Measurements from ENCODE around the gene LMO7. TPM values are rescaled to one million over a fixed set of nuclear protein-coding genes. Genes with fewer than 3 reads are reported as not detected.

The LMO7 gene
- total RNA-seq, 1 experiment from 2014 or later, result 102 TPM

DNA sequence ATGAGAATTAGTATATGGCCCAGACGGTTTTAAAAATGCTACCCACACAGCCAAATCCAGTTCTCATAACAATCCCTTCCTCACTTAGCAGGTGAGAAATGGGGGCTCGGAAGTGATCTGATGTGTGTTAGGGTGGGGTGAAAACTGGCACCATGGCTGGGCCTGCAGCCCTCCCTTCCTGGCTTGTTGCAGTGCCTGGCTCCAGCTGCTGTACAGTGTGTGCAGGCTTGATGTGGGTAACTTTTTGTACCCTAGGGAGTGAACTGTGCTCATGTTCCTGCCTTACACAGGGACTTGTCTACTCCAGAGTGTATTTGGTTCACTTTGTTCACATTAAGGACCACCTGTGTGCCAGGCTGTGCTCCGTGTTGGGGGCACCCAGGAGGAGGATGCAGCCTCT, 177.2 kb downstream of the LMO7 start:
- Histone ChIP-seq H3K4me1 (no peaks in the 10 kb centered on the region), H3K27ac (no peak overlapping the region), H3K9me3 (replicated peaks) (no peaks in the 10 kb centered on the region), H3K27me3 (no peaks in the 10 kb centered on the region), H3K36me3 (peaks cover 31% of the 10 kb centered on the region), H3K4me3 (no peak overlapping the region)
- no peak for DNase-seq

DNA sequence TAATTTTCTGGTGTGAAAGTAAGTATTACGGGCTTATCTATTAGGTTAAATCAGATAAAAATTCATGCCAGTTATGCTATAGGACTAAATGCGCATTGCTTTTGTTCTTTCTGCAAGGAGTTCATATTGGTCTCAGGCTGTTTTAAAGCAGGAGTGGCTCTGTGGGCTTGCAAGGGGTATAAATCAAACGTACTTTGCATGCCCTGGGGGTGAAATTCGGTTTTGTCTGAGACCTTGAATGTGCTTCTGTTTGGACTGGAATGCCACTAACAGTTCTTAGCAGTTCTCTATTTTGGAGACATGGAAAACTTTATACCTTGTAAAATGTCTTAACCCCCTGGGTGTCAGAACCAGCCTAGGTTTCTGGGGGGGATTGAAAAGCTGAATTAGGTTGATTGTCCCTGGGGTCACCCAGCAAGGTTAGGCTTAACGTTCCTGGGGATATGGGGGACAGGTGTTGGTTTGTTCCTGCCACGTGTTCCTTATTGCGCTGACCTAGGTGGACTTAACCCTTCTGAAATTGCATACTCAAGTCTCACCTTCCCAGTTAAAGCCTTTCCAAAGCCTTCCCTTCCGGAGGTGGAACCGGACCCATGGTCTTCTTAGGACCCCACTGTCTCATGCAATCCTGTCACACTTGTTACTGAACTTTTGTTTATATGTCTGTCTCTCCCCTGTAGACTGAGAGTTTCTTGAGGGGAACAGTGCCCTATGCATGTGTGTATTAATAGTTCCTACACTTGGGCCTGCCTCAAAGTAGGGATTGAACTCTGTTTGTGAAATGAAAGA, 182.2 kb downstream of the LMO7 start:
- H3K27ac ChIP-seq, result no peak overlapping the region
- no peaks in the 10 kb centered on the region for H3K27me3 ChIP-seq
- H3K36me3 ChIP-seq, result peaks cover 55% of the 10 kb centered on the region
- H3K4me3 ChIP-seq, result no peak overlapping the region
- no peak for DNase-seq
- H3K4me1 ChIP-seq, result no peaks in the 10 kb centered on the region
- no peaks in the 10 kb centered on the region for H3K9me3 ChIP-seq (replicated peaks)

DNA sequence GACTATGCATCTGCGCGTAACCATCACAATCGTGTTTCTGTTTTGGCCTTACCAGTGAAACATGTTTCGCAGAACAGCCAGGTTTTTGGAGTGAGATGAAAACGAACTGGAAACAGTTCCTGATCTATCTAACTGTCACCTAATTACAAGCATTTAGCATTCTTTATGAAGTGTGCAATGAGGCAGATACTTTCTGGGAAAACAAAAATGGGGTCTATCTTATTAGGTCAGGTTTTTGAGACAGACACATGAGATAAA, 182.8 kb downstream of the LMO7 start:
- no peaks in the 10 kb centered on the region for H3K4me1 ChIP-seq
- DNase-seq, result no peak
- H3K27me3 ChIP-seq, result no peaks in the 10 kb centered on the region
- H3K9me3 ChIP-seq (replicated peaks), result no peaks in the 10 kb centered on the region
- no peak overlapping the region for H3K4me3 ChIP-seq
- peaks cover 60% of the 10 kb centered on the region for H3K36me3 ChIP-seq
- H3K27ac ChIP-seq, result no peak overlapping the region

DNA sequence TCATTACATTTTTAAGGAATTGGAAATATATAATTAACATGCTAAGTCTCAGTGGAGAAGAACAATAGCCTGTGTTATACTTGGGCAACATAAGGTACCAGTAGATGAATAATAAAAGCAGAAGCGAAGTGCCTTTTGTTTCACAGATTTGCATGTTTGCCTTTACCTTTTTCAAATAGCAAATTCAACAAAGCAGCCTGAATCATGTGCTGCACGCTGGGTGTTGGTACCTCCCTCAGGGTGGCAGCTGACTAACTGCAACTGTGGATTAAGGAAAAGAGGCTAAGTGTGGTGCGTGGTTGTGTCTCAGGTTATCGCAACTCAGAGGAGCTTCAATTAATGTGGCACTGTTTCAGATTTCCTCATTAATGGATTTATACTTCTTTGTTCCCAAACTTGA, 189.0 kb downstream of the LMO7 start:
- H3K9me3 ChIP-seq (replicated peaks), result no peaks in the 10 kb centered on the region
- no peak overlapping the region for H3K4me3 ChIP-seq
- H3K36me3 ChIP-seq, result peaks cover 50% of the 10 kb centered on the region
- no peaks in the 10 kb centered on the region for H3K4me1 ChIP-seq
- no peak for DNase-seq
- no peak overlapping the region for H3K27ac ChIP-seq
- H3K27me3 ChIP-seq, result no peaks in the 10 kb centered on the region

DNA sequence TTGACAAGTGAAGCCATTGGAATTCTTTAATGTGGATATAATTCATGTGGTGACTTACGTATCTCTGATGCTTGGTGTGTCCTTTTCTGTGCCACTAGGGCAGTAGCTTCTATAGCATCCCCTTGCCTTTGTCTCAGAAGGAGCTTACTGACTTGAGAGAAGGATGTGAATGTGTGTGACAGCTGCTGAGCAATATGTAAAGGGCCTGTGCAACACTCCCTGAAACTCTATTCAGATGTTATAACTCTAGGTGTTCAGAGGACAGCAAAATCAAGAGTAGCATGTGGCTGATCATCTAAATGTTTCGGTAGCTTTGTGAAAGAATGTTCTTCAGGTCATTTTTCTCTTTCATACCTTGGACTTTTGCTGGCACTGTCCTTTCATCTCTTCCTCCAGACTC, 189.5 kb downstream of the LMO7 start:
- Histone ChIP-seq H3K27ac (no peak overlapping the region), H3K9me3 (replicated peaks) (no peaks in the 10 kb centered on the region), H3K27me3 (no peaks in the 10 kb centered on the region), H3K4me1 (no peaks in the 10 kb centered on the region), H3K36me3 (peaks cover 47% of the 10 kb centered on the region), H3K4me3 (no peak overlapping the region)
- no peak for DNase-seq

DNA sequence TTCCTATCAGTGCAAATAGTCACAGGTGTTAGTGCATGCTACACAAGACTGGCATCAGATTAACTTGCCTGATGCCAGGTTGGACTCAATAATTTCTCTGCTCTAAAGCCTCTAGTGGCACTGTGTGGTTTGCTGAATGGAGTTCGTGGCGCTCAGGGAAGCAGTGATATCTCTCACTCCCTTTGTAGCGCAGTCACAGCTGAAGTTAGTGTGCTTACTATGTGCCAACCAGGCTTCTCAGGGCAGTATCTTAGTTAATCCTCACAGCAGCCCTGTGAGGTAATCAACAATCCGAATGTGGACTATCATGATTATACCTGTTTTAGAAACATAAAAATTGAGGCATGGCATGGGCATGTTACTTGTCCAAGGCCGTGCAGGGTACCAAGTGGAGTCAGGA, 190.3 kb downstream of the LMO7 start:
- DNase-seq, result no peak
- peaks cover 50% of the 10 kb centered on the region for H3K36me3 ChIP-seq
- no peaks in the 10 kb centered on the region for H3K4me1 ChIP-seq
- H3K27ac ChIP-seq, result no peak overlapping the region
- H3K9me3 ChIP-seq (replicated peaks), result no peaks in the 10 kb centered on the region
- H3K4me3 ChIP-seq, result no peak overlapping the region
- no peaks in the 10 kb centered on the region for H3K27me3 ChIP-seq

DNA sequence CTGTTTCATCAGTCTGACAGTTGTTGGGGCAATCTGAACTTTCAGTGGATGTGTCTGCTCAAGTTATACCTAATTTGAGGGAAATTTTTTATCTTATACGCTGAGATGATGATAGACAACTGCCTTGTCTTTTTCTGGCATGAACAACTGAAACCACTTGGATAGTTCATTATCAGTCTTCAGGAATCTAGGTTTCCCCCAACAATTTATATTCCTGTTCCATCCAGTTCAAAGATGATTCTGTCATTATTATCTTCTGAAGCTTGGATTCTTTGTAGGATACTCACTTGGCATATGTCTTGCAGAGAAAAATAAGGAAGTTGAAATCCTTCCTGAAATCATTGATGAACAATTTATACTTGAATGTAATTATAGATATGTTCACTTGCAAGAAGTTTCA, 193.7 kb downstream of the LMO7 start:
- no peaks in the 10 kb centered on the region for H3K4me1 ChIP-seq
- H3K4me3 ChIP-seq, result no peak overlapping the region
- no peaks in the 10 kb centered on the region for H3K9me3 ChIP-seq (replicated peaks)
- H3K27me3 ChIP-seq, result no peaks in the 10 kb centered on the region
- peaks cover 43% of the 10 kb centered on the region for H3K36me3 ChIP-seq
- H3K27ac ChIP-seq, result no peak overlapping the region
- DNase-seq, result no peak

DNA sequence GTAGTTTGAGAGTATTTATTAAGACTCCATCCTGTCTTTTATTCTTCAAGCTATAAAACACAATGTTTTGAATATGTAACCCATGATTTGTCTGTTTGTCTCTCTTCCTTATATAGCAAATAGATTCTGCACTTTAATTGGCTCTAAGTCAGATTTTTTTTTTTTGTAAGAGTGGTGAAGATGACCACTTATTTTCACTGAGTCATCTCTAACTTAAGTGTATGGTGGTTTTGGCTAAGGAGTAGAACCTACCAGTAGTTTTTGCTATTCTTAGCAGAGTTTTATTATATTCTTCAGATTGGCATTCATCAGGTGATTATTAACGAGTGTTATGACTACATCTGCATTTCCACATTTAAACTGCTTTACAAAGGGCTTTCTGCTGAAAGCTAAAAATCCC, 194.7 kb downstream of the LMO7 start:
- Histone ChIP-seq H3K36me3 (peaks cover 50% of the 10 kb centered on the region), H3K4me3 (no peak overlapping the region), H3K27ac (no peak overlapping the region), H3K4me1 (no peaks in the 10 kb centered on the region), H3K9me3 (replicated peaks) (no peaks in the 10 kb centered on the region), H3K27me3 (no peaks in the 10 kb centered on the region)
- no peak for DNase-seq

DNA sequence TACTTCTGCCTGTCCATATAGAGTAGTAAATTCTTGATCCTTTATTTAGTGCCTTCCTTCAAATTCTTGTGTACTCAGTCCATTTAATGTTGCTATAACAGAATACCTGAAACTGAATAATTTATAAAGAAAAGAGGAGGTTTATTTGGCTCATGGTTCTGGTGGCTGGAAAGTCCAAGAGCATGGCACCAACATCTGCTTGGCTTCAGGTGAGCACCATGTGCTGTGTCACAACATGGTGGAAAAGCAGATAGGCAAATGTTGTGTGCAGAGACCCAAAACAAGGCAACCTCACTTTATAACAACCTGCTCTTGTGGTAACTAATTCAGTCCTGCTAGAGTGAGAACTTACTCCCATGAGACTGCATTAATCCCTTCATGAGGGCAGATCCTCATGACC, 195.3 kb downstream of the LMO7 start:
- Histone ChIP-seq H3K27me3 (no peaks in the 10 kb centered on the region), H3K4me1 (no peaks in the 10 kb centered on the region), H3K4me3 (no peak overlapping the region), H3K36me3 (peaks cover 54% of the 10 kb centered on the region), H3K9me3 (replicated peaks) (no peaks in the 10 kb centered on the region), H3K27ac (no peak overlapping the region)
- DNase-seq, result no peak

DNA sequence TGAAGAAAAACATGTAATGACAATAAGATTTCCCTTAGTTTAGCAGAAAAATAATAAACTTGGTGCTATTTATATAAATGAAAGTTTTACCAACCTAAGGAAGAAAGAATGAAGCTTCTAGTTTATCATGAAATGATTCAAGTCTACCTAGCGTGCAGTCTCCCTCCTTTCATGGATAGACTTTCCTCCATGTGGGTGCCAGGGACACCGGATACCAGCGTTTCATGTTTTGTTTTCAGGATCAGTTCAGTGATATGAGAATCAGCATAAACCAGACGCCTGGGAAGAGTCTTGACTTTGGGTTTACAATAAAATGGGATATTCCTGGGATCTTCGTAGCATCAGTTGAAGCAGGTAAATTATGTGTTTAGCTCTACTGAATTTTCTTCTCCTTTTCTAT, 196.7 kb downstream of the LMO7 start:
- H3K27ac ChIP-seq, result no peak overlapping the region
- DNase-seq, result no peak
- H3K9me3 ChIP-seq (replicated peaks), result no peaks in the 10 kb centered on the region
- no peak overlapping the region for H3K4me3 ChIP-seq
- peaks cover 49% of the 10 kb centered on the region for H3K36me3 ChIP-seq
- no peaks in the 10 kb centered on the region for H3K4me1 ChIP-seq
- H3K27me3 ChIP-seq, result no peaks in the 10 kb centered on the region

DNA sequence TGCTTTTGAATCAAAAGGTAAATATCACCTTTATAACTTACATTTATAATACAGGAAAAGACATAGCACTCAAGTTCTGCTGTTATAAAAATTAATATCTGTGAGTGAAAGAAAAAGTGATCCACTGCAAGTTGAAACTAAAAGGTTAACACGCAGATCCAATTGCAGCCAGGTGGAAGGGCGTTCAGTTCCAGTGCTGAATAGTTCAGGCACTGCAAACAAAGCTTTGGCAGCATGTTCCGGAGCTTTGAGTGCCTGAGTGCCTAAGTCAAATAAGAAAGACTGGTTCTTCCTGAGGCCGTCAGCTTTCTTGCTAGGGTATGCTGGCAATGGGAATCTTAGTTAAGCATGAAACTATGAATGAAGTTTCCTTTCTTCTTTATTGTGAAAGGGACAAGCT, 200.3 kb downstream of the LMO7 start:
- H3K27me3 ChIP-seq, result no peaks in the 10 kb centered on the region
- H3K4me1 ChIP-seq, result no peaks in the 10 kb centered on the region
- DNase-seq, result no peak
- H3K27ac ChIP-seq, result no peak overlapping the region
- H3K4me3 ChIP-seq, result no peak overlapping the region
- H3K9me3 ChIP-seq (replicated peaks), result no peaks in the 10 kb centered on the region
- peaks cover 43% of the 10 kb centered on the region for H3K36me3 ChIP-seq

DNA sequence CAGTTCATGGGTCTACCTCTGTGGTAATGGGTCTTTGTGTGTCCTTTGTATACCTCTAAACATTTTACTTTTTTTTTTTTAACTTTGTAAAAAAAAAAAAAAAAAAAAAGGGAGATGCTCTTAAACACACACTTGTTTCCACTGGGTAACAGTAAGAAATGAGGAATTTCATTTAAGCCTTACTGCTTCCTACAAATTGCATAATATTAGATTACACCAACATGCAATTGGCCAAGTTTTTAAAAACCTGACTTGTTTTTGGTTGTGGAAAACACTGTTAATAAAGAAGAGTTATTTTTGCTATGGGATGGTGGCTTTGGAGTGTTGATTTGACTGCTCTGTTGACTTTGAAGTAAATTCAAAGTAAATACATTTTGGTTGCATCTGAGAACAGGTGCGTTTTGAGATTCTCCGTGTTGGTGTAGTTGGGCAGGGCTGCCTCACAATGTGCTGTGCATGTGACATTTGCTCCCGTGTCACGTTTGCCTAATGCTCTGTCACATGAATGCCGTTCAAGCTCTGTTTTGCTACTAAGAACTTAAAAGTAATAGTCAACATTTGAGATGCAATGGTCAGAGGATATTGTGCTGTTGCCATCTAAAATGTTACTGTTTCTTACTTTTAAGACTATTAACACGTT, 202.4 kb downstream of the LMO7 start:
- no peak for DNase-seq
- H3K4me3 ChIP-seq, result no peak overlapping the region
- no peak overlapping the region for H3K27ac ChIP-seq
- H3K36me3 ChIP-seq, result peaks cover 54% of the 10 kb centered on the region
- no peaks in the 10 kb centered on the region for H3K4me1 ChIP-seq
- H3K9me3 ChIP-seq (replicated peaks), result peaks cover 7% of the 10 kb centered on the region; the same call in 1 of the 2 replicates
- no peaks in the 10 kb centered on the region for H3K27me3 ChIP-seq

DNA sequence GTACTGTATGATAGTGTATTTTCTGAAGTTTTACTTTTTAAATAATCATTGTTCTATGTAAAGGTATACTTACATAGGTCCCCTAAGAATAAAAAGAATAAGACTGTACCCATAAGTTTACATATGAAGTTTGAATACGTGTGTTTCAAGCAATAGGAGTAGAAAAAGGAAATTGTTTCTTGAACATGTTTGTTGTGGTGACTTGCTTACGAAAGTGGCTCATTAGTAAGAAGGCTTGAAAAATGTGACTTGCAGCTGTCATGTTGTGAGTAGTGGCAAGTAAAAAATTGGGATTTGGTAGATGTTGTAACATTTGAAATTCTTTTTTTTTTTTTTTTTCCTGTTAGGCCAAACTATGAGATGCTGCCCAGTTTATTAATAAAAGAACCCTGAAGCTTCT, 203.3 kb downstream of the LMO7 start:
- H3K4me3 ChIP-seq, result no peak overlapping the region
- H3K4me1 ChIP-seq, result no peaks in the 10 kb centered on the region
- no peaks in the 10 kb centered on the region for H3K27me3 ChIP-seq
- peaks cover 52% of the 10 kb centered on the region for H3K36me3 ChIP-seq
- peaks cover 7% of the 10 kb centered on the region; the same call in 1 of the 2 replicates for H3K9me3 ChIP-seq (replicated peaks)
- H3K27ac ChIP-seq, result no peak overlapping the region
- no peak for DNase-seq

DNA sequence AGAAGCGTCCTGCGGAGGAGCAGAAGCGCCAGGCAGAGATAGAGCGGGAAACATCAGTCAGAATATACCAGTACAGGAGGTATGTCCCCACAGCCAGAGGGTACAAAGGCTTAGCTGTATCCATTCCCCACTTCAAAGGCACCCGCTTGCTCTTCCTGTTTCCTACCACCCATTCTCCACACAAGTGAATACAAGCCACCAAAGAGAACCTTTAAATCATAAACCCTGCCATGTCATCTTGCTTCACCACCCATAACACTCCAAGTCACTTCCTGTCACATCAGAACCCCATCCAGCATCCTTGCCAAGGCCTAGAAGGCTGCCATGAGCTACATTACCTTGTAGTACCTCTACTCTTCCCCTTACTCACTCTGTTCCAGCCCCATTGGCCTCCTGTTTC, 205.8 kb downstream of the LMO7 start:
- H3K27me3 ChIP-seq, result no peaks in the 10 kb centered on the region
- H3K36me3 ChIP-seq, result peaks cover 50% of the 10 kb centered on the region
- no peak overlapping the region for H3K4me3 ChIP-seq
- H3K9me3 ChIP-seq (replicated peaks), result peaks cover 7% of the 10 kb centered on the region; the same call in 1 of the 2 replicates
- DNase-seq, result no peak
- no peaks in the 10 kb centered on the region for H3K4me1 ChIP-seq
- H3K27ac ChIP-seq, result no peak overlapping the region

DNA sequence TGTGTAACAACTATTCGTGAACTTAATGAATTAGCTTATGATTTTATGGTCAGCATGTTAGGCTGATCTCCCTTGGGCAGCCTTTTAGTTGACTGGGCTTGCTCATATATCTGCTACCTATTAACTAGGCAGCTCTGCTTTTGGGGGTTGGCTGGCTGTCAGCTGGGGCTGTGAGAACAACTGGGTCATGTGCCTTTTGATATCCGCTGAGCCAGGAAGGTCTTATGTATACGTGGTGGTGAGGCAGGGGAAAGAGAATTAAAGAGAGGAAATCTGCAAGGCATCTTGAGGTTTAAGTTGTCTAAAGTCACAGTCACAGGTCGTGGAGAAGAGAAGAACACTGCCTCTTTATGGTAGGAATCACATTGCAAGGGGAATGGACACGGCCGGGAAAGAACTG, 206.9 kb downstream of the LMO7 start:
- no peak for DNase-seq
- no peak overlapping the region for H3K27ac ChIP-seq
- H3K36me3 ChIP-seq, result peaks cover 50% of the 10 kb centered on the region

DNA sequence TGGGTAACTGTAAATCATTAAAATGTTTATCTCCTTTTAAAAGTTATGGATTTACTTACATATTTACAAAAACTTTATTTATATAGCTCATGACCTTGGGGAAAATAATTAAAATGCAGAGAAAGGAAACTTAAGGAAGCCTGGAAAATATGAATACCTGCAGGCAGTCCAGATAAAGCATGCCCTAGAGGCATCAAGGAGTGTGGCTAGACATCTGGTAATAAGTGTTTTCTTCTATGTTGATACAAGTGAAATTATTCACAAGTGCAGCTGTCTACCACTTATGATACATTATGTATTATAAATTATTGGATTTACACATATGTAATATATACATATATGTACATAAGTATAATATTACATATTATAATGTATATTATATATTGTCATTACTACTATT, 207.9 kb downstream of the LMO7 start:
- no peak for DNase-seq
- Histone ChIP-seq H3K27me3 (no peaks in the 10 kb centered on the region), H3K9me3 (replicated peaks) (peaks cover 7% of the 10 kb centered on the region; the same call in 1 of the 2 replicates), H3K4me1 (no peaks in the 10 kb centered on the region), H3K4me3 (no peak overlapping the region), H3K27ac (no peak overlapping the region), H3K36me3 (peaks cover 54% of the 10 kb centered on the region)

More for the DNA sequence above, 206.9 kb downstream of the LMO7 start:
- H3K27me3 ChIP-seq, result no peaks in the 10 kb centered on the region
- H3K4me3 ChIP-seq, result no peak overlapping the region
- no peaks in the 10 kb centered on the region for H3K4me1 ChIP-seq
- peaks cover 7% of the 10 kb centered on the region; the same call in 1 of the 2 replicates for H3K9me3 ChIP-seq (replicated peaks)

Data from SJCRH30 (cell line).